ENCODE data around the gene IL6R.
"Not testable (repeated sequence)": the region's sequence is repeated elsewhere in the genome, so short reads cannot be mapped to it uniquely, and the experiment has no call there.

The IL6R gene

GRCh38 chr1:154404984-154405746 is at the start of gene IL6R:
Gene IL6R, plus strand, starts transcription at chr1:154405343. Its CDS starts 287 bp downstream, at chr1:154405630.
- DNase-seq = peak; percentile 91

- no peak for DNase-seq
These were observed 46.6 kb upstream of the IL6R start for GRCh38 chr1:154358519-154358918.

GRCh38 chr1:154360288-154360687 is 44.9 kb upstream of the IL6R start:
- no peak for DNase-seq

GRCh38 chr1:154360881-154361280 is 44.3 kb upstream of the IL6R start:
- not testable (repeated sequence) for DNase-seq

- no peak for DNase-seq
These were observed 43.8 kb upstream of the IL6R start for GRCh38 chr1:154361357-154361756.

GRCh38 chr1:154371436-154371835 is 33.7 kb upstream of the IL6R start:
- DNase-seq = no peak

GRCh38 chr1:154373777-154374357 is 31.3 kb upstream of the IL6R start:
- DNase-seq = not testable (repeated sequence)

GRCh38 chr1:154379301-154379700 is 25.8 kb upstream of the IL6R start:
- DNase-seq = peak; percentile 19

GRCh38 chr1:154384650-154385489 is 20.3 kb upstream of the IL6R start:
- peak; percentile 28 for DNase-seq

GRCh38 chr1:154386643-154387352 is 18.3 kb upstream of the IL6R start:
- peak; percentile 92 for DNase-seq

GRCh38 chr1:154391086-154391770 is 13.9 kb upstream of the IL6R start:
- peak; percentile 21 for DNase-seq

- peak; percentile 13 for DNase-seq
These were observed 7.0 kb upstream of the IL6R start for GRCh38 chr1:154398141-154398540.

GRCh38 chr1:154398678-154399077 is 6.5 kb upstream of the IL6R start:
- no peak for DNase-seq

- no peak for DNase-seq
These were observed 4.8 kb upstream of the IL6R start for GRCh38 chr1:154400381-154400801.

GRCh38 chr1:154402409-154402921 is 2.7 kb upstream of the IL6R start:
- no peak for DNase-seq

- peak; percentile 78 for DNase-seq
These were observed 1.7 kb upstream of the IL6R start for GRCh38 chr1:154403261-154403943.

GRCh38 chr1:154403983-154404382 is 1.2 kb upstream of the IL6R start:
- DNase-seq = no peak

- DNase-seq = no peak
These were observed 622 bp upstream of the IL6R start for GRCh38 chr1:154404511-154404931.

GRCh38 chr1:154405747-154406571 is 816 bp downstream of the IL6R start:
- DNase-seq = peak; percentile 88

- DNase-seq = no peak
These were observed 1.4 kb downstream of the IL6R start for GRCh38 chr1:154406572-154406879.

GRCh38 chr1:154406886-154407197 is 1.7 kb downstream of the IL6R start:
- no peak for DNase-seq
